ENCODE data around the gene NELFCD. TPM values are rescaled to one million over a fixed set of nuclear protein-coding genes. Genes with fewer than 3 reads are reported as not detected.

NELFCD gene
- total RNA-seq, 2 experiments from 2014 or later, result 95.7 to 97.0 TPM

GRCh38 chr20:58987790-58988564 lies 6.9 kb downstream of the NELFCD start:
- H3K9me3 Mint-ChIP-seq, result no peaks in the 10 kb centered on the region
- H3K36me3 ChIP-seq (ENCODE audit: insufficient read depth, low read length), result peaks cover 72% of the 10 kb centered on the region
- no peak for TF ChIP-seq CTCF (IDR thresholded peaks at IDR 0.05)
- H3K27me3 Mint-ChIP-seq, result no peaks in the 10 kb centered on the region
- H3K4me3 ChIP-seq (ENCODE audit: low read length), result no peak overlapping the region
- ChIA-PET CTCF (no interaction called here), POLR2A (no interaction called here)
- peaks cover 31% of the 10 kb centered on the region for H3K4me1 Mint-ChIP-seq (ENCODE audit: low read depth)
- H3K9me3 ChIP-seq (ENCODE audit: control insufficient read depth in 1 of 2, insufficient read depth in 1 of 2, low read length in 2 of 2), result no peaks in the 10 kb centered on the region
- H3K27me3 ChIP-seq (ENCODE audit: control insufficient read depth in 1 of 2, insufficient read depth in 2 of 2, low read length in 2 of 2), result no peaks in the 10 kb centered on the region
- no peak overlapping the region for H3K4me3 Mint-ChIP-seq
- peaks cover 84% of the 10 kb centered on the region for H3K36me3 Mint-ChIP-seq (ENCODE audit: low read depth)
- DNase-seq (no peak), ATAC-seq (ENCODE audit: poor library complexity) (no peak)
- no peak overlapping the region for H3K27ac ChIP-seq (ENCODE audit: low read depth in 1 of 2, low read length in 2 of 2)
- peaks cover 22% of the 10 kb centered on the region for H3K4me1 ChIP-seq (ENCODE audit: insufficient read depth, low read length)
- no peak overlapping the region for H3K27ac Mint-ChIP-seq
- intact Hi-C loops (cut with DNase I, micrococcal nuclease), result loop anchor here in 1 of 2 experiments (10.0 kb wide), 1 partner anchor 683 kb away; the partner anchor contains the start of gene RAB22A

- H3K4me3 ChIP-seq (ENCODE audit: low read length), result no peak overlapping the region
- Mint-ChIP-seq H3K27me3 (no peaks in the 10 kb centered on the region), H3K36me3 (ENCODE audit: low read depth) (peaks cover 90% of the 10 kb centered on the region), H3K9me3 (no peaks in the 10 kb centered on the region), H3K4me1 (ENCODE audit: low read depth) (peaks cover 26% of the 10 kb centered on the region), H3K27ac (peak overlapping the region; percentile 33), H3K4me3 (no peak overlapping the region)
- intact Hi-C loops (cut with DNase I, micrococcal nuclease), result loop anchor here in 1 of 2 experiments (10.0 kb wide), 1 partner anchor 684 kb away; the partner anchor contains the start of gene RAB22A
- POLR2A ChIA-PET, result no interaction called here
- H3K4me1 ChIP-seq (ENCODE audit: insufficient read depth, low read length), result peaks cover 17% of the 10 kb centered on the region
- DNase-seq, result no peak
- H3K36me3 ChIP-seq (ENCODE audit: insufficient read depth, low read length), result peaks cover 78% of the 10 kb centered on the region
- no peak for TF ChIP-seq CTCF (IDR thresholded peaks at IDR 0.05)
- no peaks in the 10 kb centered on the region for H3K9me3 ChIP-seq (ENCODE audit: control insufficient read depth in 1 of 2, insufficient read depth in 1 of 2, low read length in 2 of 2)
- H3K27me3 ChIP-seq (ENCODE audit: control insufficient read depth in 1 of 2, insufficient read depth in 2 of 2, low read length in 2 of 2), result no peaks in the 10 kb centered on the region
- no peak overlapping the region for H3K27ac ChIP-seq (ENCODE audit: low read depth in 1 of 2, low read length in 2 of 2)
- CTCF ChIA-PET, result no interaction called here
- no peak for ATAC-seq (ENCODE audit: poor library complexity)
These were observed 7.5 kb downstream of the NELFCD start for GRCh38 chr20:58988565-58988882.

- no peak overlapping the region for H3K4me3 Mint-ChIP-seq
- peaks cover 84% of the 10 kb centered on the region for H3K36me3 ChIP-seq (ENCODE audit: insufficient read depth, low read length)
- H3K9me3 Mint-ChIP-seq, result no peaks in the 10 kb centered on the region
- peaks cover 19% of the 10 kb centered on the region for H3K4me1 Mint-ChIP-seq (ENCODE audit: low read depth)
- no peaks in the 10 kb centered on the region for H3K9me3 ChIP-seq (ENCODE audit: control insufficient read depth in 1 of 2, insufficient read depth in 1 of 2, low read length in 2 of 2)
- ChIA-PET CTCF (no interaction called here), POLR2A (interaction anchor here (0.7 to 1.2 kb wide), 2 partner anchors 81 to 86 kb away, joined by 3 to 4 read pairs; no protein-coding TSS in a partner anchor)
- H3K27me3 Mint-ChIP-seq, result no peaks in the 10 kb centered on the region
- DNase-seq (no peak), ATAC-seq (ENCODE audit: poor library complexity) (no peak)
- H3K4me3 ChIP-seq (ENCODE audit: low read length), result no peak overlapping the region
- H3K4me1 ChIP-seq (ENCODE audit: insufficient read depth, low read length), result peaks cover 10% of the 10 kb centered on the region
- intact Hi-C loops (cut with DNase I, micrococcal nuclease), result loop anchor here in 1 of 2 experiments (10.0 kb wide), 1 partner anchor 684 kb away; the partner anchor contains the start of gene RAB22A
- no peak overlapping the region for H3K27ac ChIP-seq (ENCODE audit: low read depth in 1 of 2, low read length in 2 of 2)
- no peak for TF ChIP-seq CTCF (IDR thresholded peaks at IDR 0.05)
- H3K36me3 Mint-ChIP-seq (ENCODE audit: low read depth), result peaks cover 90% of the 10 kb centered on the region
- no peaks in the 10 kb centered on the region for H3K27me3 ChIP-seq (ENCODE audit: control insufficient read depth in 1 of 2, insufficient read depth in 2 of 2, low read length in 2 of 2)
- no peak overlapping the region for H3K27ac Mint-ChIP-seq
These were observed 8.1 kb downstream of the NELFCD start for GRCh38 chr20:58989196-58989595.

Measured in CD4-positive, alpha-beta T cell (primary cell).